GM21390 (cell line): Measurements from ENCODE around the gene NPM1.
"Not testable (repeated sequence)": the region's sequence is repeated elsewhere in the genome, so short reads cannot be mapped to it uniquely, and the experiment has no call there.

ENCODE experiments used
- ATAC-seq: cut with Tn5 transposase; IDR thresholded peaks from one replicate; pipeline ENCODE4 v1.9.1; 2021; ENCODE audit not compliant: unreplicated experiment

NPM1 gene

DNA sequence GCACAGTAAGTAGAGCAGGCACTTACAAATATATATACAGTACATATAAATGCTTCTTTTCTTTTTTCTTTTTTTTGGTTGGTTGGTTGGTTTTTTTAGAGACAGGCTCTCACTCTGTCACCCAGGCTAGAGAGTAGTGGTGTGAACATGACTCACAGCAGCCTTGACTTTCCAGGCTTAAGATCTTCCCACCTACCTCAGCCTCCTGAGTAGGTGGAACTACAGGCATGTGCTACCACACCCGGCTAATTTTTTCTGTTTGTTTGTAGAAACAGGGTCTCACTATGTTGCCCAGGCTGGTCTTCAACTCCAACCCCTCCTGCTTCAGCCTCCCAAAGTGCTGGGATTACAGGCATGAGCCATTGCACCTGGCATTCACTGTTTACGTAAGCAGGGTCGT is 2.6 kb upstream of the NPM1 start:
- ATAC-seq = not testable (repeated sequence)

DNA sequence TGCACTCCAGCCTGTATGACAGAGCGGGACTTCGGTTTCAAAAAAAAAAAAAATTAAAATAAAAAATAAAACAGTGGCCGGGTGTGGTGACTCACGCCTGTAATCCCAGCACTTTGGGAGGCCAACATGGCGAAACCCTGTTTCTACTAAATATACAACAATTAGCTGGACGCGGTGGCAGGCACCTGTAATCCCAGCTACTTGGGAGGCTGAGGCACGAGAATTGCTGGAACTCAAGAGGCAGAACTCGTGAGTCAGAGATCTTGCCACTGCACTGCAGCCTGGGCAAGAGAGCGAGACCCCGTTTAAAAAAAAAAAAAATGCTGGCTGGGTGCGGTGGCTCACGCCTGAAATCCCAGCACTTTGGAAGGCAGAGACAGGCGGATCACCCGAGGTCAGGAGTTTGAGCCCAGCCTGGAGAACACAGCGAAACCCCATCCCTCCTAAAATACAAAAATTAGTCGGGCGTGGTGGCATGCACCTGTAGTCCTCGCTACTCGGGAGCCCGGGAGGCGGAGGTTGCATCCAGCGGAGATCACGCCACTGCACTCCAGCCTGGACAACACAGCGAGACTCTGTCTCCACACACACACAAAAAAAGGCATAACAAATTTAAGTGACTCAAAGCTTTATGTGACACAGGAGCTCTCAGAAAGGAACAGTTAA is 1.5 kb upstream of the NPM1 start:
- no peak for ATAC-seq

DNA sequence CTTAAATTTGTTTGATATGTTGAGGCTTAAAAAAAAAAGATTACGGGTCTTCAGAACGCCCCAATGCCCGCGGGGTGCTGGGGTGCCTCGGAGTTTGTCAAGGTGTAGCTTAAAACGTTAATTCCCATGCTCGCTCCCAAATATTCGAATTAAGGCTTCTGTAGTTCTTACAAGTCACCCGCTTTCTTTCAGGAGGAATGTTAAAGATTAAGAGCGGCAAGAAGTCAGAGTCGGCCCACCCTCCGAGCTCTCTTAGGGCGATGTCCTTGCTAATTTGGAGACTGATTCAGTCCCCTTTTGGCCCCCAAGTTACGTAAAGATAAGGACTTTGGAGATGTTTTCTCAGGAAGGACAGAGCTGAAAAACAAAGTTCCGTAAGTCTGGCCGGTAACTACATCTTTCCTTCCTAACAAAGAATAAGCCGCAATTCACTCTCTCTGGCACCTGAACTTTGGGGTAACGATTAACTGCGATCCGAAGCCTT is 746 bp upstream of the NPM1 start:
- no peak for ATAC-seq

DNA sequence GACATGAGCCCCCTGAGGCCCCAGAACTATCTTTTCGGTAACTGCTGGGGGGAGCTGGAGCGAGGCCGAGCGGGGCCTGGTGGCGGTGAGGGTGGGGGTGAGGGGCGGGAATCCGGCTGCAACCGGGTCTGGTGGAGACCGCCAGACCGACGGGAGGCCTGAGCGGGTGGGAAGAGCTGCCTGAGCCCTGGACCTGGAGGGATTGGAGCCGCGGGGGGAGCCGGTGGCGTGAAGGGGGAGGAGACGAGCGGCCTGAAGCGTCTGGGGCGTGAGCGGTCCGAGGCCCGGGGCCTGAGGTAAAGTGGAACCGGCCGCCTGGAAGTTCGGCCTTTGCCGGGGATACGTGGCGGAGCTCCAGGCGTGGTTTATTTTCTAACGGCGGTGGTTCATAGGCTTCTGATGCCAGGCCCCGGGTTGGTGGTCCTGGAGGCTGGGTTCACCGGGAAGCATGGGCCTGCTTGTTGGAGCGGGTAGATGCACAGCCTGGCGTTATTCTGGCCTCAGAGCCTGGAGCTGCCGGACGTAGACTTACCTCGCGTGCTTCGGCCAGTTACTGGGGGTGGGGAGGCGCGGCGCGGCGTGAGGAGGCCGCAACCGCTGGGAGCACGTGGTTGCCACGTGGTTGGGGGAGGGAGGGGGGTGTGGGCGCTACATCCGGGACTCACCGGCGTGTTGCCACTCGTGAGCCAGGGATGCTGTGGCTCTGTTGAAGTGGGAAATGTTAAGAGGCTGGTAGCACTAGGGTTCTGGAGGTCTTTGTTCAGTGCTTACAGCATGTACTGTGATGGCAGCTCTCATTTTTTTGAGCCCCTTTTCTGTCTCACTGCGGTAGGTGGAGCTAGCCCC is 544 bp downstream of the NPM1 start:
- ATAC-seq = peak; percentile 38

DNA sequence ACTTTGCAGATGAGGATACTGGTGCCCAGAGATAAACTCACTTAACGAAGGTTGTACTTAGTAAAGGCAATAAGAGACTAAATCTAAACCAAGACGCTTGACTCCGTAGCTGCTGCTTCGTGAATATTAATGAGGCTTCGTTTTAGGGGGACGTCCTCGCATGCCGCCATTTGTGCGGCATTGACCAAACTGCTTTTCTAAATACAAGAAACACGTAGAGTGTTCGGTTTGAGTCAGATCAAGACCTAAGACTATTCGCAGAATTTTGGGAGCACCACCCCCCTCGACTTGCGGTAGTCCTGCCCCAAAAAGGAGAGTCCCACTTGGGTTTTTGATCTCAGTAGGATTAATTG is 1.1 kb downstream of the NPM1 start:
- no peak for ATAC-seq

DNA sequence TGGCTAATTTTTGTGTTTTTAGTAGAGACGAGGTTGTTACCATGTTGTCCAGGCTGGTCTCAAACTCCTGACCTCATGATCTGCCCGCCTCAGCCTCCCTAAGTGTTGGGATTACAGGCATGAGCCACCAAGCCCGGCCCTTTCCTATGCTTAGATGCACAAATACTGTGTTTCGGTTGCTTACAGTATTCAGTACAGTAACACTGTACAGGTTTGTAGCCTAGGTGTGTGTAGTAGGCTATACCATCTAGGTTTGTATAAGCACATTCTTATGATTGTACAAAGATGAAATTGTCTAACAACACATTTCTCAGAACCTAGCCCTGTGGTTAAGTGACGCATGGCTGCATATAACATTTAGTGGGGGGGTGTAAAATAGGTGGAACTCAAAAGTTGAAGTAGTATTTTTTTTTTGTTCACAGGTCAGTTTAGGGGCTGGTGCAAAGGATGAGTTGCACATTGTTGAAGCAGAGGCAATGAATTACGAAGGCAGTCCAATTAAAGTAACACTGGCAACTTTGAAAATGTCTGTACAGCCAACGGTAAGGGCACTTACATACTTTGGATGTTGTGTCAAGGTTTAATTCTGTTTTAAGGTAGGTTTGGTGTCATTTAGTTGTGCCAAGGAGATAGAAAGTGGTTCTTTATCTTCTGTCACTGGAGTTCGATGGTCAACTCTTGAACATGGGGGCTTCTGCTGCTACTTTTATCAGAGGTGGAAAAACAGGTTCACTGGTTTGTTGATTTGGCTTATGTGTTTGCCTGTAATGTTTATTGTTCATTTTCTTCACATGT is 3.4 kb downstream of the NPM1 start:
- no peak for ATAC-seq

DNA sequence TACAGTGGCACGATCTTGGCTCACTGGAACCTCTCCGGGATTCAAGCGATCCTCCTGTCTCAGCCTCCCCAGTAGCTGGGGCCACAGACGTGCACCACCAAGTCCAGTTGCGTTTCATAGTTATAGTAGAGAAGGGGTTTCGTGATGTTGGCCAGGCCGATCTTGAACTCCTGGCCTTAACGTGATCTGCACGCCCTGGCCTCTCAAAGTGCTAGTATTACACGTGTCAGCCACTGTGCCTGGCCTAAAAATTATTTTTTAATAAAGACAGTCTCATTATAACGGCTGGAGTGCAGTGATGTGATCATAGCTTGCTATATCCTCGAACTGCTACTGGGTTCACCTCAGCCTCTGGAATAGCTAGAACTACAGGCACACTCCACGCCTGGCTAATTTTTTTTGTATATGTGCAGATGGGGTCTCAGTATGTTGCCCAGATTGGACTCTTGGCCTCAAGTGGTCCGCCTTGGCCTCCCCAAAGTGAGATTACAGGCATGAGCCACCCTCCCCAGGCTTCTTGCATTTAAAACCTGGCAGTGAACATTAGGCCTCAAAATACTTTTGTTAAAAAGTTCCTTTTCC is 4.4 kb downstream of the NPM1 start:
- ATAC-seq = no peak

DNA sequence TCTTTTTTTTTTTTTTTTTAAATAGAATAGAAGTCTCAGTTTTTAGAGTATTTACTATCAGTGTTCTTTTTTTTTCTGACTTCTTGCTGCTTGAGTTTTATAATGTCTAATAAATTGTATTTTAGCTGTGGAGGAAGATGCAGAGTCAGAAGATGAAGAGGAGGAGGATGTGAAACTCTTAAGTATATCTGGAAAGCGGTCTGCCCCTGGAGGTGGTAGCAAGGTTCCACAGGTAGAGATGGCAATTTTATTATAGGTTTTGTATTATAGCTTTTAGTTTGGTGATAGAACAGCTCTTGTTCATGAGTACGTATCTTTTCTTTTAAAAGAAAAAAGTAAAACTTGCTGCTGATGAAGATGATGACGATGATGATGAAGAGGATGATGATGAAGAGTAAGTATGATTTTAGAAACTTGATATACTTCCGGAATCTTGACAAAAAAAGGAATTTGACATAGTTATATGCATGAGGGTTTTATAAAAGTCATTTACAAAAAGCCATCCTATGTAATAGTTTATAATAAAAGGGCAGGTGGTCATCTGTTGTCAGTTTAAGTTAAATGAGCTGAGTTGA is 5.0 kb downstream of the NPM1 start:
- ATAC-seq = no peak

DNA sequence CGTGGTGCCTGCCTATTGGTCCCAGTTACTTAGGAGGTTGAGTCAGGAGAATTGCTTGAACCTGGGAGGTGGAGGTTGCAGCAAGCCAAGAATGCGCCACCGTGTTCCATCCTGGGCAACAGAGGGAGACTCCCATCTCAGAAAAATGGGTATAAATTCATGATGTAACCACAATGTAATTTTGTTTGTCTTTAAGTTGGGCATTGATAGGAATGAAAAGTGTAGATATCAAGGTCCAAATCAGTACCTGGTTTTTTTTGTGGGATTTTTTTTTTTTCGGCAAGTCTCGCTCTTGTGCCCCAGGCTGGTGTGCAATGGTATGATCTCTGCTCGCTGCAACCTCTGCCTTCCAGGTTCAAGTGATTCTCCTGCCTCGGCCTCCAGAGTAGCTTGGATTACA is 7.4 kb downstream of the NPM1 start:
- ATAC-seq = no peak

DNA sequence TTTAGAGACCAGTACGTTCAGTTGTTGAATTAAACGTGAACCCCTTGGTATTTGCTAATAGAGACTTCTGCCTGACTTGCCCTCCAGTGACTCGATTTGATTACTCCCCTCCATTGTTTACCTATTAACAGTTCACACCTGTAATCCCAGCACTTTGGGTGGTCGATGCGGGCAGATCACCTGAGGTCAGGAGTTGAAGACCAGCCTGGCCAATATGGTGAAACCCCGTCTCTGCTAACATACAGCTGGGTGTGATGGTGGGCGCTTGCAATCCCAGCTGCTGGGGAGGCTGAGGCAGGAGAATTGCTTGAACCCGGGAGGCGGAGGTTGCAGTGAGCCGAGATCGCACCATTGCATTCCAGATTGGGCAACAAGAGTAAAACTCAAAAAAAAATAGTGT is 8.9 kb downstream of the NPM1 start:
- ATAC-seq = not testable (repeated sequence)

DNA sequence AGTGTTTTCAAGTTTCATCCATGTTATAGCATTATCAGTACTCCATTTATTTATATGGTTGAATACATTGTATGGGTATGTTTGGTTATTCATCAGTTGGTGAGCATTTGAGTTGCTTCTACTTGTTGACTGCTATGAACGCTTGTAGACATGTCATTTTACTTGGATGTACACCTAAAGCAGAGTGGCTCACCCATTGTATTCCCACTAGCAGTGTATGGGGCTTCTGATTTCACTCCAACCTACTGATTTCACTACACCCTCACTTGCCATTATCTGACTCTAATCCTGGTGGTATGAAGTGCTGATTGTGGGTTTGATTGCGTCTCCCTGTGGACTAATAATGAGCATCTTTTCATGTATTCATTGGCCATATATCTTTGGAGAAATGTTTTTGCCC is 9.5 kb downstream of the NPM1 start:
- ATAC-seq = no peak

DNA sequence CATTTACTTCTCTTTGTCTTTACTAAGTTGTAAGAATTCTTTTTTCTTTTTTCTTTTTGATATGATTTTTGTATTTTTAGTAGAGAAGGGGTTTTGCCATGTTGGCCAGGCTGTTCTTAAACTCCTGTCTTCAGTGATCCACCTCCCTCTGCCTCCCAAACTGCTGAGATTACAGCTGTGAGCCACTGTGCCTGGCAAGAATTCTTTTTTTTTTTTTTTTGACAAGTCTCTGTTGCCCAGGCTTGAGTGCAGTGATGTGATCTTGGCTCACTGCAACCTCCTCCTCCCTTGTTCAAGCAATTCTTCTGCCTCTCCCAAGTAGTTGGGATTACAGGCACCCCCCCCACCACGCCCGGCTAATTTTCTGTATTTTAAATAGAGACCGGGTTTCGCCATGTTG is 9.9 kb downstream of the NPM1 start:
- ATAC-seq = no peak

DNA sequence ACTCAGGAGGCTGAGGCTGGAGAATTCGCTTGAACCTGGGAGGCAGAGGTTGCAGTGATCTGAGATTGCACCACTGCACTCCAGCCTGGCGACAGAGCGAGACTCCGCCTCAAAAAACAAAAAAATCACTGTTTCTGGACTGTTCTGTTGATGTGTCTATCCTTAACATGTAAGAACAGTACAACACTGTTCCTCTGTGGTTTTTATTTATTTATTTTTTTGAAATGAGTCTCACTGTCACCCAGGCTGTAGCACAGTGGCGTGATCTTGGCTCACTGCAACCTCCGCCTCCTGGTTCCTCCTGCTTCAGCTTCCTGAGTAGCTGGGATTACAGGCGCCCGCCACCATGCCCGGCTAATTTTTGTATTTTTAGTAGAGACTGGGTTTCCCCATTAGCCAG is 11.0 kb downstream of the NPM1 start:
- ATAC-seq = not testable (repeated sequence)

DNA sequence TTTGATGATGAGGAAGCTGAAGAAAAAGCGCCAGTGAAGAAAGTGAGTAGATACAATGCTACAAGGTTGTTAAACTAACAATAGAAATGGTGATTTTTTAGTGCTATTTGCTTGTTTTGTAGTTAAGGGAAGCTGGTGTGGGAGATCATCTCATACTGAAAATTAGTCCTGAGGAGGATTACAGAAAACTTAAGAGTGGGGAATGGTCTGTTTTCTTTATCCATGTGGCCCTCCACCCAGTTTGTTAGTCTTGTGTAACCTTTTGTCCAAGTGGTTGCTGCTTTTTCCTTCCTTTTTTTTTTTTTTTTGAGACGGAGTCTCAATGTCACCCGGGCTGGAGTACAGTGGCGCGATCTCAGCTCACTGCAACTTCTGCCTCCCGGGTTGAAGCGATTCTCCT is 12.5 kb downstream of the NPM1 start:
- no peak for ATAC-seq

DNA sequence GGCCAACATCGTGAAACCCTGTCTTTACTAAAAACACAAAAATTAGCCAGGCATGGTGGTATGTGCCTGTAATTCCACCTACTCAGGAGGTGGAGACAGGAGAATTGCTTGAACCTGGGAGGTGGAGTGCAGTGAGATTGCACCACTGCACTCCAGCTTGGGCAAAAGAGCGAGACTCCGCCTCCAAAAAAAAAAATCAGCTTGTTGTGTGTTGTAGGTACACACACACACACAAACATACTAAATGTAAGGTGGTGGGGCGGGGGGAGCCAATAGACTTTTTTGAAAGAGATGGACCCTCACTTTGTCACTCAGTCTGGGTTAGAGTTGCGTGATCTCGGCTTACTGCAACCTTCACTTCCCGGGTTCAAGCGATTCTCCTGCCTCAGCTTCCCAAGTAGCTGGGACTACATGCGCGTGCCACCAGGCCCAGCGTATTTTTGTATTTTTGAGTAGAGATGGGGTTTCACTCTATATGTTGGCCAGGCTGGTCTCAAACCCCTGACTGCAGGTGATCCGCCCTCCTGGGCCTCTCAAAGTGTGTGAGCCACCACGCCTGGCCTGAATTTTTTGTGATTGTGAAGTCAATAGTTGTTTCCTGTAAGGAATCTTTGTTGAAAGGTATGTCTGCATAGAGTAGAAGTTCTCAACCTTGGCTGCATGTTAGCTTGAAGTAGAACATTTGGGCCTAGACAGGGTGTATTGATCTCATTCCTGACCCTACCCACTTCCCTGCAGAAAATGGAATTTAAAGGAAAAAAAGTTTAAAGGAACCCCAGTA is 13.7 kb downstream of the NPM1 start:
- ATAC-seq = no peak

DNA sequence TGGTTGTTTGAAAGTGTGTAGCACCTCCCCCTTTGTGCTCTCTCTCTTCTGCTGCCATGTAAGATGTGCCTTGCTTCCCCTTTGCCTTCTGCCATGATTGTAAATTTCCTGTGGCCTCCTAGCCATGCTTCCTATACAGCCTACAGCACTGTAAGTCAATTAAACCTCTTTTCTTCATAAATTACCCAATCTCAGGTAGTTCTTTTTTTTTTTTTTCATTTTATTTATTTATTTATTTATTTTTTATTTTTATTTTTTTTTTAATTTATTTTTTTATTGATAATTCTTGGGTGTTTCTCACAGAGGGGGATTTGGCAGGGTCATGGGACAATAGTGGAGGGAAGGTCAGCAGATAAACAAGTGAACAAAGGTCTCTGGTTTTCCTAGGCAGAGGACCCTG is 15.1 kb downstream of the NPM1 start:
- ATAC-seq = not testable (repeated sequence)

DNA sequence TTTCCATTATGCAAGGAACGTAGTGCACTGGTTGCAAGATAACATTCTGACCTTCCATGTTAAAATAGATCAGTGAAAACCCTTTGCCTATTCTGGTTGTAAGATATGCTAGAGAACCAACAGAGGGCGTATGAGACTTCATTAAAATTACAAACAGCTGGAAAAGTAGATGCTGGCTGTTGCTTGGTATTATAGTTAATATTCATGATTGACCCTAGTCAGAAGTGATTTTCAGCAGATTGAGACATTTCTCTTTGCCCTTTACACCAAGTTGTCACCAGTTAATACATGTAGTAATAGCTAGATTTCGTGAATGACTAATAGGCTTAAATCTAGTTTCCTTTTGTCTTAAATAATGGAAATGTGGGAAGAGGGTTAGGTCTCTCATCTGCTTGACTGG is 18.0 kb downstream of the NPM1 start:
- no peak for ATAC-seq

DNA sequence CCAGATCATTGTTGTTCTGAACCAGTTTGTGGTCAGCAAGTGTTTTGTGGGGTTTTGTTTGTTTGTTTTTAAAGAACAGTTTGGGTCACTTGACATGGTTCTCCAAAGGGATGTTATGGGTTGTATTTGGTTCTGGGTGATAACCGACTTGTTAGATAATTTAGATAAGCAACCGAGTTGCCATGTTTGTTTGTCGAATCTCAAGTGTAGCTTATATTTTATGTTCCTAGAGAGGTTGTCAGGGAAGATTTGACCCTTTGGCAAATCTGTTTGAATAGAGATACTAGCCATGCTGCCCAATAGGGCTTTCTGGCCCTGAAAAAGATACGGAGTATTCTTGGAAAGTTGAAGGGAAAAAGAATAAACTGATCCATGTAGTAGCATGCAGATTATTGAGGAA is 19.6 kb downstream of the NPM1 start:
- no peak for ATAC-seq

DNA sequence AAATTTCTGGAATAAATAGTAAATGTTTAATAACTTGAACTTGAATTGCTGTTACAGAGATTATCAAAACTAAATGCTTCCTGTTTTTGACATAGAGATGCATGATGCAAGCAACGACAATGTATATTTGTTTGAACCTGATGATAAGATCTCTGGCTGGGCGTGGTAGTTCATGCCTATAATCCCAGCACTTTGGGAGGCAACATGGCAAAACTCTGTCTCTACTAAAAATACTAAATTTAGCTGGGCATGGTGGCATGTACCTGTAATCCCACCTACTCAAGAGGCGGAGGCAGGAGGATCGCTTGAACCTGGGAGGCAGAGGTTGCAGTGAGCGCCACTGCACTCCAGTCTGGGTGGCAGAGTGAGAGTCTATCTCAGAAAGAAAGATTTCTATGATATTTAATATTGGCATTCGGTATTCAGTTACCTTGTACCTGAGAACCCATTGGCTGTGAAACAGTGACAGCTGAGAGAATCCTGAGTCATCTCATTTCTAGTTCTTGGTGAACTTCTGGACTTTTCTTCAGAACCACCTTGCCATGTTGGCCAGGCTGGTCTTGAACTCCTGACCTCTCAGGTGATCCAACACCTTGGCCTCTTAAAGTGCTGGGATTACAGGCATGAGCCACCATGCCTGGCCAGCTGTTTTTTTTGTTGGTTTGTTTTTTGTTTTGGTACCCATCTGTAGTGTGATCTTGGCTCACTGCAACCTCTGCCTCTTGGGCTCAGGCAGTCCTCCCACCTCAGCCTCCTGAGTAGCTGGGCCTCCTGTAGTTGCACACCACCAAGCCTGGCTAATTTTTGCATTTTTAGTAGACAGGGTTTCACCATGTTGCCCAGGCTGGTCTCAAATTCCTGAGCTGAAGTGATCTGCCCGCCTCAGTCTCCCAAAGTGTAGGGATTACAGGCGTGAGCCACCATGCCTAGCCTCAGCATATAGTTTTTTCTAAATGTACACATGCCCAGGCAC is 21.8 kb downstream of the NPM1 start:
- ATAC-seq = no peak
